Stimulated activated CD4-positive, alpha-beta T cell treated with anti-CD3 and anti-CD28 coated beads, Interleukin-2, amount 100 ng/mL, for 24 hours (primary cell): Measurements from ENCODE around the gene CDH26.
"Not testable (repeated sequence)": the region's sequence is repeated elsewhere in the genome, so short reads cannot be mapped to it uniquely, and the experiment has no call there.

Source experiments
- DNase-seq, 2 donors: peaks; one replicate each; pipeline ENCODE4 v3.0.0-alpha.2; 2020

The CDH26 gene

DNA sequence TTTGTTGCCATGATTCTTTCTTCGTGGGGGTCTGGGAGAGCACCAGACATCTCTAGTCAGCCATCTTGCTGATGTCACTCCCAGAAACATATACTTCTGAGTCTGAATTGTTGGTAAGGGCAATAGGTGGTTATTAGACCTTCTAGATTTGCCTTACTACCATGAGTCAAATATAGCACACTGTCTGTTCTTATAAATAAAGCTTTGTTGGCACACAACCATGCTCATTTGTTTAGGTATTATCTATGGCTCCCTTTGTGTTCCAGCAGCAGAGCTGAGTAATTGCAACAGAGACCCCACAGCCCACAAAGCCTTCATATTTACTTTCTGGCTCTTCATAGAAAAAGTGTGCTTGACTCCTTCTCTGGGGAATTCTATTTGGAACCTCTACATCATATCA is 62.9 kb downstream of the CDH26 start:
- no peak for DNase-seq

DNA sequence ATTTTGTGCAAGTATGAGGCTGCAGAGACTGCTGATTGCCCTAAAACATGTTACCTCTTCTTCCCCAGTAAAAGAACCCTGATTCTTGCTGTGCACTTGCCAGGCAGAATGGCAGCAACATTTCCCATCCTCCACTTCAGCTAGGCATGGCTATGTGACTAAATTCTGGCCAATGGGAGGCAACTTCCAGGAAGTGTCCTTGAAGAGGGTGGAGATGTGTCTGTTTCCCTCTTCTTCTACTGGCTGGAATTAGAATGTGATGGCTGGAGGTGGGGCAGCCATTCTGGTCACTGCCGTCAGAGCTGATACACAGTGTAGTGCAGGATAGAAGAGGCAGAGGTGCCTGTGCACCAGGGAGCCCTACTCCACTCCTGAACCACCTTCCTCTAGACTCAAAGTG is 64.6 kb downstream of the CDH26 start:
- DNase-seq: no peak

DNA sequence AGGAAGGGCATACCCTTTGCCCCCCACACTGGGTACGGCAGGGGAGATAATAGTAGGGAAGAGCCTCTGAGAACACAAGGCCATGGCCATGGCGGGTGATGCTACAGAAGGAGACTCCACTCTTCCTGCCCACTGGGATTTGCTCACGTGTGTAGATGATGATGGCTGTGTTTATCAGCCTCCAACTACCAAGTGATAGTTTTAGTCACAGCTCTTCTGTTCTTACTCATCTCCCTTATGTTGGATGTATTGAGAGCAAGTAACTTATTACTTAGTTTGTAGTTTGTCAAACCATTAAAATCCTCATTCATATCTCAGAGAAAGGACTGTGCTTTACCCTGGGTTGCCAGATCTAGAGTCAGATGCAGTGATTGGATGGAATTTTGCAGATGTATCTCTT is 66.0 kb downstream of the CDH26 start:
- no peak for DNase-seq

GRCh38 chr20:60024801-60025200 is 66.6 kb downstream of the CDH26 start:
- DNase-seq: no peak

DNA sequence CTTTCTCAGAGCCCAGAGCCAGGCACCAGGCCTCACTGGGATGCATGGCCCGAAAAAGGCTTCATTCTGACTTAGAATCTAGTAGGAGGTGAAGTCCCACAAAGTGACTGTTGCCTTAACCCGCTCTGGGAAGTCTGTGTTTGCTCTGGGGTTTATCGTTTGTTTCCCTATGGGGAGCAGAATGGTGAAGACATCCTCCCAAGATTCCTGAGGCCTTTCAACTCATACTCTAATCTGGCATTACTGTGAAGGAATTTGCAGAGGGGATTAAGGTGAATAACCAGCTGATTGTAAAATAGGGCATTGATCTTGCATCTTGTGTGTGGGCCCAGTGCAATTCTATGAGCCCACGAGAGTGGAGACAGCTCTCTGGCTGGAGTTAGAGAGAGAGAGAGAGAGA is 67.8 kb downstream of the CDH26 start:
- DNase-seq: no peak

GRCh38 chr20:60030471-60030870 is 72.2 kb downstream of the CDH26 start:
- no peak for DNase-seq

- DNase-seq: no peak
Measured at GRCh38 chr20:60031107-60031506, 72.9 kb downstream of the CDH26 start.

- no peak for DNase-seq
Measured at GRCh38 chr20:60034231-60035110, 76.2 kb downstream of the CDH26 start.

DNA sequence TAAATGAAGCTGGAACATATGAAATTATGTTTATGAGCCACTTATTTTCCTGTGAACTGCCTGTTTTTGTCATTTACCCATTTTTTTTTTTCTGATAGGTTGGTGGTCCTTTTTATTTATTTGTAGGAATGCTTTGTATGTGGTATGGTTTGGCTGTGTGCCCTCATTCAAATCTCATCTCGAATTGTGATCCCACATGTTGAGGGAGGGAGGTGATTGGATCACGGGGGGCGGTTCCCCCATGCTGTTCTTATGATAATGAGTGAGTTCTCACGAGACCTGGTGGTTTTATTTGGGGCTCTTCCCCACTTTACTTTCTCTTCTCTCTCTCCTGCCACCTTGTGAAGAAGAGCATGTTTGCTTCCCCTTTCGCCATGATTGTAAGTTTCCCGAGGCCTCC is 77.3 kb downstream of the CDH26 start:
- no peak for DNase-seq

DNA sequence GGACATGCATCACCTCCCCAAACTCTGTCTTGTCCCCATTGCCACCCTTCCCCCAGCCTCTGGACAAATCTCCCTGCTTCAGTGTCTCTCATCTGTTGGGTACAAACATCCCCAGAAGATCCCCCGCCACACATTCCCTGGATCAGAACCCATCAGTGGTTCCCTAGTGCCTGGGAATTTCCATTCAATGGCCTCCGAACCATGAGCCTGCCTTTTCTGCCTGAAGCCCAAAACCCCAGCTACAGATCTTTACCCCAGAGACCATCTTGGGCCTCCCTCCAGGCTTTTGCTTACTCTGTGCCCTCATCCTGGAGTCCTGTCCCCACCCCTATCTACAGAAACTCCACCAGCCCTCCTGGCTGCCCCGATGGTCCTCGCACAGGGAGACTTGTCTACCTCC is 78.1 kb downstream of the CDH26 start:
- DNase-seq: no peak

DNA sequence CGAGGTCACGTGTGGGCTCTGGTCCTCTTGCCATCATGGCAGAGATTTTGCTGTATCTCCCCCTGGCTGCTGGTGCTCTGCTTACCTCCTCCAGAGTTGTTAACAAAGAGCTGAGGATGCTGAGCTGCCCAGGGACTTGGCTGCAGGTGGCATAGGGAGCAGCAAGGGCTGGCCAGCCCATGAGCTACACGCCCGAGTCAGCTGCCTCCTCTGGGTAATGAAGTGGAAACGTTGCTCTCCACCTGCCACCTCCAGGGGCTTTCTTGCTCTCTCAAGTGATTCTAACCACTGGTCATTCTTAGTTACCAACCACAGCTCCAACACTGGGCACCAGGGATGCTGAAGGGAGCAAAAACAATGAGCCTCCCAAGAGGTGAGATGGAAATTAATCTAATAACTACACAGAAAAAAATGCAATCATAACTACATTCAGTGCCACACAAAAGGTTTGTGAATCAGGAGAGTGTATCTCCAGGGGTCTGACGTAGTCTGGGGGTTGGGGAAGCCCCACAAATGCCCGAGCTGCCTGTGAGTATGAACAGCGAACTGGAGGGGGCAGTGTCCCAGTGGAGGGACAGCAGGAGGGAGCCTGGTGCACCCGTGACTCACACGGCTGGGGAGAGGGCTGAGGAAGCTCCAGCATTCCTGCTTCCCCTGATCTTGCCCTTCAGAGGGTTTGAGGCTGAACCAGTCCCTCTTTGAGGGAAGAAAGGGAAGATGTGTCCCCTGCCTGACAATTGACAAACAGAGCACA is 78.7 kb downstream of the CDH26 start:
- no peak for DNase-seq

DNA sequence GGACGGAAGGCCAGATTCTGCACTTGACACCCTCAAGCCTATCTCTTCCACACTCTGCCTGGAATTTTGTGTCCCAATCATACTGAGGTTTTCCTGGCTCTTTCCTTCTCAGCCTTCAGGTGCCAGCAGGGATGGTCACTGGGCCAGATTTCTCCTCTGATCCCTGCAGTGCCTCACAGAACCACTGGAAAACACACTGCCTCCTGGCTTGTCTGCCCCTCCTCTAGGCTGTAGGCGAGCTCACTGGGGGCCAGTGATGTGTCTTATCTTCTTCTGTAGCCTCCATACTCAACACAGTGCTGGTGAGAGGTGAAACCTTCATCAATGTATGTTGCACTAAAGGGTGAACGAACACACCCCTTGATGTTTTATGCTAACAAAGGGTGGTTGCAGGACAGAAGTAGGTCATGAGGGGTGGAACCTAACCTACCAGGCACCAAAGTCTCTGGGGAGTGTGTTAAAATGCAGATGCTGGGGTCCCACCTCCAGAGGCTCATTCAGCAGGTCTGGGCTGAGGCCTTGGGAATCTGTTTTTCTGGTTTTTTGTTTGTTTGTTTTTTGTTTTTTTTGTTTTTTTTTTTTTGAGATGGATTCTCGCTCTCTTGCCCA is 80.3 kb downstream of the CDH26 start:
- DNase-seq: no peak

GRCh38 chr20:60039526-60039925 is 81.3 kb downstream of the CDH26 start:
- DNase-seq: no peak

- DNase-seq: no peak
Measured at GRCh38 chr20:60040471-60041162, 82.4 kb downstream of the CDH26 start.

- not testable (repeated sequence) for DNase-seq
Measured at GRCh38 chr20:60041436-60042165, 83.4 kb downstream of the CDH26 start.

DNA sequence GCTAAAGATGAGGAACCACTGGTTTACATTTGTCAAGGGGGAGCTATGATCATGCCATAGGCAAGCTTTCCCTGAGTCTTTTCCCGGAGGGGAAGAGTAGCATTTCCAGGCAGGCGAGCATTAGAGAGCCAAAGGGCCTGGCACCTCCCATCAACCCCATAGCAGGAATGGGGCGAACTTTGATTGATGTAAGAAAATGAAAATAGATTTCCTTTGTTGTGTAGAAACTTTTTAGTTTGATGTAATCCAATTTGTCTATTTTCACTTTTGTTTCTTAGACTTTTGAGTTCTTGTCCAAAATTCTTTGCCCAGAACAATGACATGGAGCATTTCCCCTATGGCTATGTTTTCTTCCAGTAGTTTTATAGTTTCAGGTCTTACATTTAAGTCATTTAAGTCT is 85.2 kb downstream of the CDH26 start:
- DNase-seq: no peak

- DNase-seq: no peak
Measured at GRCh38 chr20:60046011-60046413, 87.8 kb downstream of the CDH26 start.

DNA sequence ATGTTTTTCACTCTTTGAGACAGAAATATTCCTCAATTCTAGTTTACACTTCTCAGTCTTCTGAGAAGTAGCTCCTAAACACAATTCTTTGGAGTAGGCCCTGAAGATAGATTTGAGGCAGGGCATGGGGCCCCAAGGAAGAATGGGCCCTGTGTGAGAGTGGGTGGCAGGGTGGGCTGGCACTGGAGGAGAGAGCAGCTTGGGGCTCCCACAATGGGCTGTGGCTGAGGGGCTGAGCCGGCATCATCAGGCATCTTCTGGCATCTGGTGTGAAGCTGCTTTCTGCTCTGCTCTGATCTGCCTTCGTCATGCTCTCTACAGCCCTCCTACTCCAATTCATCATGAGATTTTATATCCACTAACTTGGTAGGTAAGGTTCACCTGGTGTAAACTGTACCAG is 88.2 kb downstream of the CDH26 start:
- DNase-seq: no peak

- no peak for DNase-seq
Measured at GRCh38 chr20:60046860-60047259, 88.6 kb downstream of the CDH26 start.

DNA sequence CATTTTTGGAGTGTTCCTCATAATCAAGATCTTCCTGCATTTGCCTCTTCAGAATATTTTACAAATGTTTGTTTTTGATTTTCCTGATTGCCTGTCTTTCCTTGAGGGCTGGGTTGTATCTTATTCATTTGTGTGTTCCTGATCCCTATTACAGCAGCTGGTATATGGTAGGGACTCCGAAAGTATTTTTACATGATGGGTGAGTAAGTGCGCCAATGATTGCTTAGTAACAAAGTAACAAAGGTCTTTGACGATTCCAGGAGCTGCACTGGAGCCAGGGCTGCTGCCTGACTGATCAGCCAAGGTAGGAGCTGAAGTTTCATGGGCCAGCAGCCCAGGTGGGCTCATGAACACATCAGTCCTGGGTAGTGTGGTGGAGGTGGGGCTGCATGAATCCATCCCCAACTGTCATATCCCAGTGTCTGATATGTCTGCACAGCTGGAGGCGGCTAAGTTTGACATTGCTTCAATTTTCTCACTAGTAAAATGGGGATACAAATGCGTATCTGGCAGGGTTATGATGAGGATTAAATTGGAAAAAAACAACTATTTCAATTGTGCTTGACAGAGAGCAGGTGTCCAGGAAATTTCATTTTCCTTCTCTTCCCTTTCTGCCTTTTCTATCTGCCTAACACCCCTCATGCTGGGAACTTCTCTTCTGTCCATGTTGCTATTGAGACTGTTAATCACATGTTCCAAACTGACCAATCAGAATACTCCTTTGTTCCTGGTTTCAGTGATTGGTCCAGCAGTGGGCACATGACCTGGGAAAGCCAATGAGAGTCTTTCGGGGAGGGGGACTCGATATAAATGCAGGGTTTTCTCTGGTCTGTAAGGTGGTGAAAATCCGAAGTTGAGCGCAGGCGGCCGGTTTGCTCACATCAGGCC is 90.7 kb downstream of the CDH26 start:
- no peak for DNase-seq

DNA sequence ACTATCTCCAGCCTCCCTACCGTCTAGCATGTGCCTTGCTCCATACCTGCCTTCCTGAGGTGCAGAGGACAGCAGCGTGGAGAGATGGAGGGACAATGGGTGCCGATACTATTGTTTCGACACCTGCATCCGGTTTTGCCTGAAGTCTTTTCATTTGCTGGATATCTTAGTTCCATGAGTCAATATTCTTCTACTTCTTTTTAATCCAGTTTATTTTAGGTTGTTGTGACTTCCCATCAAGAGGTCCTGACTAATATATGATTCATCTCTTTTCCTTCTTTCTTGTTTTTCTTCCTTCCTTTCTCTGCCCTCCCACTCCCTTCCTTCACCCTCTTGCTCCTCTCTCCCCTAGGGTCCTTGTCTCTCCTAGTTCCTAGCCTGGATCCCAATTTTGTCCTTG is 91.4 kb downstream of the CDH26 start:
- DNase-seq: no peak
